Activated CD4-positive, alpha-beta T cell treated with anti-CD3 and anti-CD28 coated beads, Interleukin-2, amount 10 ng/mL, durations not matched to agents 24 days and 14 days (primary cell): ENCODE data around the gene ATR. TPM values are rescaled to one million over a fixed set of nuclear protein-coding genes. Genes with fewer than 3 reads are reported as not detected.

Source experiments
- DNase-seq: peaks from one replicate; pipeline ENCODE4 v3.0.0; 2022
- H3K27ac Mint-ChIP-seq: one replicate; pipeline ENCODE4 v1.8.0; 2022; ENCODE audit warnings: mild to moderate bottlenecking, mixed read lengths
- H3K27me3 Mint-ChIP-seq: one replicate; pipeline ENCODE4 v1.8.0; 2022; ENCODE audit warnings: mixed read lengths
- H3K36me3 Mint-ChIP-seq: one replicate; pipeline ENCODE4 v1.8.0; 2022; ENCODE audit warnings: low read depth, mild to moderate bottlenecking, mixed read lengths
- H3K4me1 Mint-ChIP-seq: one replicate; pipeline ENCODE4 v1.8.0; 2021; ENCODE audit warnings: mixed read lengths
- H3K4me3 Mint-ChIP-seq: one replicate; pipeline ENCODE4 v1.8.0; 2022; ENCODE audit warnings: mild to moderate bottlenecking, moderate library complexity, mixed read lengths
- H3K9me3 Mint-ChIP-seq: one replicate; pipeline ENCODE4 v1.8.0; 2021; ENCODE audit warnings: mixed read lengths
- intact Hi-C: fragments of 100-400 bp; cut with micrococcal nuclease; formaldehyde crosslinking; loops from one replicate; pipeline ENCODE4 v1.15.1; 2023
- total RNA-seq: library from RNA; stranded (reverse); gene quantifications from 2 replicates; pipeline ENCODE4 v1.2.3, GENCODE V29; 2022

ATR gene
- total RNA-seq, 1 donor from 2014 or later, result 35.0 TPM

DNA sequence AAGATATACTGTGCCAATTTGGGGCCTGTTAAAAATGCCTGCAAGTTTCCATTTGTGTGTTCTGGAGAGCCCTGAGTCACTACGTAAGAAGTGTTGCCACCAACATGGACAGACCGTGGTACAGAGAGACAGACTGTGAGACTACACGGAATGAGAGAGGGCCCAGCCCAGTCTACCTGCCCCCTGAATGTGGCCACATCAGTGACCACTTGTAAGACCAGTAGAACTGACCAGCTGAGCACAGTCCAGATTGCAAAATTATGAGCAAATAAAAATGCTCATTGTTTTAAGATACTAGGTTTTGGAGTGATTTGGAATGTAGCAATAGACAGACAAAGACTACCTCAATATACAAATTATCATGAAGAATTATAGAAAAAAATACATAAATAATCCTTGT, 42.0 kb downstream of the ATR start:
- no peak overlapping the region for H3K4me3 Mint-ChIP-seq
- H3K36me3 Mint-ChIP-seq, result peaks cover 49% of the 10 kb centered on the region
- H3K9me3 Mint-ChIP-seq, result peaks cover 9% of the 10 kb centered on the region
- intact Hi-C loops, result no loop called here
- no peak for DNase-seq
- no peaks in the 10 kb centered on the region for H3K27me3 Mint-ChIP-seq
- H3K4me1 Mint-ChIP-seq, result no peaks in the 10 kb centered on the region
- no peak overlapping the region for H3K27ac Mint-ChIP-seq

DNA sequence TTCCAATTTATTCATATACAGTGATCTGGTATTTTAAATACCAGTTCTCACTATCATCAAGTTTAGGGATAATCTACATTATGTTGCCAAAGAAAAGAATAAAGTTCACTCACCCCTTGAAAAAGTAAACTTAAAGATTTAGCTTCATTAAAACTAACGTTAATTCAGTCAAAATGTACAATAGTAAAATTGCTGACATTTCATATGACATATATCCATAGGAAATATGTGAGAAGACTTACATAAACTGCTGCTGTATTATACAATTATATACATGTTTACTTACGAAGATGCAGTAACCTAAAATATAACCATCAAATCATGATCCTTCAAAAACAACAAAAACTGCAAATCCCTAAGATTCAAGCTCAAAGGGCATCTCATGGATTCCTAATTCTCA, 44.0 kb downstream of the ATR start:
- intact Hi-C loops, result no loop called here
- Mint-ChIP-seq H3K27me3 (no peaks in the 10 kb centered on the region), H3K36me3 (peaks cover 55% of the 10 kb centered on the region), H3K27ac (no peak overlapping the region), H3K9me3 (peaks cover 9% of the 10 kb centered on the region), H3K4me3 (no peak overlapping the region), H3K4me1 (peaks cover 9% of the 10 kb centered on the region)
- DNase-seq, result no peak

DNA sequence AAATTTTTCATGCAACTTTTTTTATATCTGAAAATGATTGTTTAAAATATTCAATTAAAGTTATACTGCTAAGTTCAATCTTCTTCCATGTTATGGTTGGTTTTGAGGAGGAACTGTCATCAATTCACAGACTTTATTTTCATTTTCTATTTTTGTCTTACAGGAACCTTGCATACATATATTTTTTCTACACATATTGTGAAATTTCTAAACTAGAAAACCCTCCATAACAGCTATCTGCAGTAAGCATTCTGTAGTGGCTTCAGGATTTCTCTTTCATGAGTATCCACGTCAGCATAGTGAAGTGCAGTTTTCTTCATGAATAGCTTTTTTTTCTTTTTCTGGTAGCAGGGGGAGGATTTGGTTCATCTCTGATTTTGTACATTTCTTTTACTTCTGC, 48.2 kb downstream of the ATR start:
- Mint-ChIP-seq H3K4me3 (no peak overlapping the region), H3K4me1 (peaks cover 9% of the 10 kb centered on the region), H3K27ac (no peak overlapping the region), H3K27me3 (no peaks in the 10 kb centered on the region), H3K36me3 (peaks cover 42% of the 10 kb centered on the region), H3K9me3 (peaks cover 9% of the 10 kb centered on the region)
- DNase-seq, result no peak
- intact Hi-C loops, result no loop called here

DNA sequence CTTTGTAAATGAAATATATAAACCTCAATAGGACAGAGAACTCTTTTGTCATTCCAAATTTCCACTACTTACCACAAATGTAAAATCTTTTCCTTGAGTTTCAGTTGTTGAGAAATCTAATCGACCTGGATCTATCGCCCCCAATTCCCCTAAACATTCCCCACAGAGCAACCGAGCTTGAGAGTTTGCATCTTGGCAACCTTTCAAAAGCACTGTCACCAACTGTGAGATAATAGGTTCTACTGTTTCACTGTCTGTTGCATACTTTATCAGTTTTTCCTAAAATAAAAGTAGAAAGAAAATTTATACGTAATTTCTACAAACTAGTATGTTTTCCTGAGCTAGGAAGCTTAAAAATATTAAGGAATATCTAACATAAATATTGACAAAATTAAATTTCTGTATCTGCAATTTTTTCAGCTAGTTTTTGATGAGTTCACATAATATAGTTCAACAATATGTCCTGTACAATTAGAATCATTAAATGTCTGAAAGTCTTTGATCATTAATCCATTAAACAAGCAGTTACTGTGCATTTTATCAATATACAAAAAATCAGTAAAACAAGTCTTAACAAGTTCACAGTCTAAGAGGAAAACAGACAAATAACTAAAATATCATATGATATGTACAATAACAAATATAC, 54.5 kb downstream of the ATR start:
- peaks cover 23% of the 10 kb centered on the region for H3K36me3 Mint-ChIP-seq

DNA sequence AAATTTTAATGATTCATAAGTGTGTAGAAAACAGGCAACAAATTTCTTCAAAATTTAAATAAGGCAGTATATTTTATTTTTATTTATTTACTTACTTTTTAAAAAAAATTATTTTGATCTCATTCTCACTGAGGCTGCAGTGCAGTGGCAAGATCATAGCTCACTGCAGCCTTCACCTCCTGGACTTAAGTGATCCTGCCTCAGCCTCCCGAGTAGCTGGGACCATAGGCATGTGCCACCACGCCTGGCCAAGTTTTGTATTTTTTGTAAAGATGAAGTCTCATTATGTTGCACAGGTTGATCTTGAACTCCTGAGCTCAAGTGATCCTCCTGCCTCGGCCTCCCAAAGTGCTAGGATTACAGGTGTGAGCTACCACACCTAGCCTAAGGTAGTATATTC, 69.5 kb downstream of the ATR start:
- intact Hi-C loops, result no loop called here
- H3K9me3 Mint-ChIP-seq, result no peaks in the 10 kb centered on the region
- H3K27me3 Mint-ChIP-seq, result no peaks in the 10 kb centered on the region
- H3K27ac Mint-ChIP-seq, result peak overlapping the region; percentile 90
- H3K4me1 Mint-ChIP-seq, result peaks cover 16% of the 10 kb centered on the region
- peak; percentile 65 for DNase-seq
- H3K4me3 Mint-ChIP-seq, result peak overlapping the region; percentile 81
- peaks cover 36% of the 10 kb centered on the region for H3K36me3 Mint-ChIP-seq

More for the DNA sequence above, 54.5 kb downstream of the ATR start:
- Mint-ChIP-seq H3K27me3 (no peaks in the 10 kb centered on the region), H3K27ac (no peak overlapping the region), H3K4me1 (no peaks in the 10 kb centered on the region), H3K9me3 (no peaks in the 10 kb centered on the region), H3K4me3 (no peak overlapping the region)
- intact Hi-C loops, result no loop called here
- no peak for DNase-seq

DNA sequence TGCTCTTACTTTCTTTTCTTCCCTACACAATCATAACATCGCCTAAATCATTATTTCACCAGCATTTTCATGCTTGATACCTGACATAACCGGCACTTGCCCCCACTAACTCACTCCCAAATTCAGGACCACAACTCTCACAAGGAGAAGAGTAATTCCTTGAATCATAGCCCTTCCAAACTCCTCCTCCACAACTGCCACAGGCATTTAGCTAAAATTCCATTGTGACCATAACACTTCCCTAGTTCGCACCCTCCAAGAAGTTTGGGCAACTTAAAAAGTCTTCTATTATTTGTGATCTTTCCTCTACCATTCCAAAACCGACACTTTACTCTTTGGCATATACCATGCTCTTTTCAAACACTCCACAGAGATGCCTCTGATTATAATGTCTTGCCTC, 71.3 kb downstream of the ATR start:
- no peak for DNase-seq
- Mint-ChIP-seq H3K9me3 (no peaks in the 10 kb centered on the region), H3K27ac (no peak overlapping the region), H3K36me3 (peaks cover 43% of the 10 kb centered on the region), H3K4me1 (peaks cover 16% of the 10 kb centered on the region), H3K4me3 (no peak overlapping the region), H3K27me3 (no peaks in the 10 kb centered on the region)
- intact Hi-C loops, result no loop called here

DNA sequence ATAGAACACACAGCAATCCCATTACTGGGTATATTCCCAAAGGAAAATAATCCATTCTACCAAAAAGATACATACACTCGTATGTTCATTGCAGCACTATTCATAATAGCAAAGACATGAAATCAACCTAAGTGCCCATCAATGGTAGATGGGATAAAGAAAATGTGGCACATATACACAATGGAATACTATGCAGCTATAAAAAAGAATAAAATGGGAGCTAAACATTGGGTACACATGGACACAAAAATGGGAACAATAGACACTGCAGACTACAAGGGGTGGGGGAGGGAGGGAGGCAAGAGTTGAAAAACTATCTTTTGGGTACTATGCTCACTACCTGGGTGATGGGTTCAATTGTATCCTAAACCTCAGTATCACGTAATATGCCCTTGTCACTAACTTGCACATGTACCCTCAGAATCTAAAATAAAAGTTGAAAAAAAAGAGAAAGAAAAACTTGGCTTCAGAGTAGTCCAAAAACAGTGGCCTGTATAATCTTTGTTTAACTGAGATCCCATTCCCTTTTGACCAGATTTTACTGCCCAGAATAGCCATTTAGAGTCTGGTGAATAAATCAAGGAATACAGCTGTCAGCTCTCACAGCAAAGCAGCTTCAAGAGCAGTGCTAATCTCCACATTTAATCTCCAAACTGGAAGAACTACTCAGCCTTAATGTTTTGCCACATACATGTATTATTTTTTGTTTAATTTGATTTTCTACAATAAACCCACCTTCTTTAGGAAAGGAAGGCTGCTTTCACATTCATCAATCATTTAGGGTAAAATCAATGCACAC, 76.1 kb downstream of the ATR start:
- Mint-ChIP-seq H3K36me3 (peaks cover 60% of the 10 kb centered on the region), H3K9me3 (no peaks in the 10 kb centered on the region), H3K27ac (no peak overlapping the region), H3K4me1 (peaks cover 20% of the 10 kb centered on the region), H3K27me3 (no peaks in the 10 kb centered on the region), H3K4me3 (no peak overlapping the region)
- peak; percentile 40 for DNase-seq
- intact Hi-C loops, result no loop called here

DNA sequence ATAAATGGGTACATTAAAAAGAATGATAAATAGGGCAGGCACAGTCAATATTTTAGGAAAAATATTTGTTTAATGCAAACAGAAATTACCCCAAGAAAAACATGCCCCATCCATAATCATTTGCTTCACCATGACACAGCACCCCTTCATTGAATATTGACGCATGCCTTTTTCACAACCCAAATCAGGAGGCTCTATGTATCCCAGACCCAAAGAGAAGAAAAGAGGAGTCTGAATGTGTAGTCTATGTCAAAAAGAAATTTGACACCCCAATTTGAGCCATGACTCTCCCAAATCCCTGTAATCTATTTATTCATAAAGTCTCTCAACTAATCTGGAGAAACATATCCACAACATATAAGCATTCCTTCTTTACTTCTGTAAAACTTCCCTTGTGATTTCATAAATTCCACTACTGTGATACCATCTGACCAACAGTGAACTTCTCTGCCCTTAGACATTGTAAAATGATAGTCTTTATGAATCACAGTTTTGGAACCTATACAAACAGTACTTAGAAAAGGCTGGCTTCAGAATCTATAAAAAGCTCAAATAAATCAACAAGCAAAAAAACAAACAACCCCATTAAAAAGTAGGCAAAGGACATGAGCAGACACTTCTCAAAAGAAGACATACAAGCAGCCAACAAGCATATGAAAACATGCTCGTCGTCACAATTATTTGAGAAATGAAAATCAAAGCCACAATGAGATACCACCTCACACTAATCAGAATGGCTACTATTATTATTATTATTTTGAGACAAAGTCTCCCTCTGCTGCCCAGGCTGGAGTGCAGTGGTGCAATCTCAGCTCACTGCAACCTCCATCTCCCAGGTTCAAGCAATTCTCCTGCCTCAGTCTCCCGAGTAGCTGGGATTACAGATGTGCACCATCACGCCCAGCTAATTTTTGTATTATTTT, 77.3 kb downstream of the ATR start:
- Mint-ChIP-seq H3K9me3 (no peaks in the 10 kb centered on the region), H3K27ac (peak overlapping the region; percentile 9), H3K4me3 (no peak overlapping the region), H3K27me3 (no peaks in the 10 kb centered on the region), H3K36me3 (peaks cover 59% of the 10 kb centered on the region), H3K4me1 (peaks cover 11% of the 10 kb centered on the region)
- intact Hi-C loops, result no loop called here
- DNase-seq, result peak; percentile 17

DNA sequence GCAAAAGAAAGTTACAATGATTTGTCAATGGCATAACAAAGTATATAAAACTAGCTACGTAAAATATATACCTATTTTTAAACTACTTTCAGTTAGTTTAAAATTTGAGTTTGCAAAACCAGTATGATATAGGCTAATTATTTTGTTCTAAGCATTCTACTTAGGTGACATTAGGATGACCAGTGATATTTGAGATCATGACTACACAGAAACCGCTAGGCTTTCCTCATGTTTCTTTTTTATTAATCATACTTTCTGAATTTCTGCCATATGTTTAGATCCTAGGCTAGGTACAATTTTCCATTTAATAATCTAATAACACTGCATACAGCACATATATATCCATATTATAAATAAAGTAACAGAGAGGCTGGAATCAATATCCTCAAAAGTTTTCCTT, 78.3 kb downstream of the ATR start:
- Mint-ChIP-seq H3K27ac (no peak overlapping the region), H3K27me3 (no peaks in the 10 kb centered on the region), H3K36me3 (peaks cover 59% of the 10 kb centered on the region), H3K4me3 (no peak overlapping the region), H3K9me3 (no peaks in the 10 kb centered on the region), H3K4me1 (peaks cover 9% of the 10 kb centered on the region)
- intact Hi-C loops, result no loop called here
- DNase-seq, result no peak

DNA sequence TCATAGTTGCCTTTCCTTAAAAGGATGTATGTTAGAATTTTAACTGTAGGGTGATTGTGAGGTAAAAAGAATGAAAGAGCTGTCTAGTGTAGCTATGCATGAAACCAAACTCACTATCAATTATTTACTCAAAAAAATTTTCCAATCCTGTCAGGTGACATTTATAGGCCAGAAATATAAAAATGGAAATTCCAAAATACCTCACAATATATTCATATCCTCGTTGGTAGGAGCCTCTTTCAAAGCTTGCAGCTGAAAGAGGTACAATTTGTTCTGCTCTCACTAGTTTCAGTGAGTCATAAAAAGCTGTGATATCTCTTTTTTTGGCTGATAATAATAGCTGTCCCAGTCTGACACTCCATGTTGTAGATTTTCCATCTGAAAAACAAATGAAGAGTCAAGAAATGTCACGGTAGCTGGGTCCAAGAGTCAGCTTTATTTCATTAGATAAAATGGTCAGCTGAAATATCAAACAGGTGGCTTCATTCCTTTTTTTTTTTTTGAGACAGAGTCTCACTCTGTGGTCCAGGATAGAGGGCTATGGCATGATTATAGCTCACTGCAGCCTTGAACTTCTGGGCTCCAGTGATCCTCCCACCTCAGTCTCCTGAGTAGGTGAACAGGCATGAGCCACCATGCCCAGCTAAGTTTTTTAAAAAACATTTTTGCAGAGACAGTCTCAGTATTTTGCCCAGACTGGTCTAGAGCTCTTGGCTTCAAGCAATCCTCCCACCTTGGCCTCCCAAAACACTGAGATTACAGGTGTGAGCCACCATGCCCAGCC, 79.9 kb downstream of the ATR start:
- Mint-ChIP-seq H3K27me3 (no peaks in the 10 kb centered on the region), H3K36me3 (peaks cover 63% of the 10 kb centered on the region), H3K4me1 (peaks cover 9% of the 10 kb centered on the region), H3K4me3 (no peak overlapping the region), H3K27ac (peak overlapping the region; percentile 53), H3K9me3 (no peaks in the 10 kb centered on the region)
- intact Hi-C loops, result loop anchor here (1.0 to 2.0 kb wide), 2 partner anchors 10 to 52 kb away; no protein-coding TSS in a partner anchor
- DNase-seq, result no peak

DNA sequence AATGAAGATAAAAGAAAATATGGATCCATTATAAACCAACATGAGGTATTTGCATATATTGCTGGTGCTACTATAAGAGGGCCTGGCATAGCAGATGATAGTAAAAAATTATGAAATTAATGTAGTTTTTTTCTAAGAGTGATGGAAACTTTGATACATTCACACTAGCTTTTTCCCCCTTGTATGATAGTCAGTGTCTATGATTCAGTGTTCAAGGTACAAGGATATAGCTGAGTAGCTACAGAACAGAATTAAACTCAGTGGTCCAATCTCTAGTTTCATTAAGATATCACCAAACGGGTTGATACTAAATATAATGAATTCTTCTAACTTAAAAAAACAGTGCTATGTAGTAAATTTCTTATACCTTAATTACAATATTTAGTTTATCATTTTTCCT, 80.8 kb downstream of the ATR start:
- Mint-ChIP-seq H3K9me3 (no peaks in the 10 kb centered on the region), H3K27me3 (no peaks in the 10 kb centered on the region), H3K36me3 (peaks cover 63% of the 10 kb centered on the region), H3K4me1 (peaks cover 9% of the 10 kb centered on the region), H3K27ac (peak overlapping the region; percentile 41), H3K4me3 (no peak overlapping the region)
- DNase-seq, result no peak
- intact Hi-C loops, result loop anchor here (1.0 to 2.0 kb wide), 2 partner anchors 11 to 51 kb away; no protein-coding TSS in a partner anchor

DNA sequence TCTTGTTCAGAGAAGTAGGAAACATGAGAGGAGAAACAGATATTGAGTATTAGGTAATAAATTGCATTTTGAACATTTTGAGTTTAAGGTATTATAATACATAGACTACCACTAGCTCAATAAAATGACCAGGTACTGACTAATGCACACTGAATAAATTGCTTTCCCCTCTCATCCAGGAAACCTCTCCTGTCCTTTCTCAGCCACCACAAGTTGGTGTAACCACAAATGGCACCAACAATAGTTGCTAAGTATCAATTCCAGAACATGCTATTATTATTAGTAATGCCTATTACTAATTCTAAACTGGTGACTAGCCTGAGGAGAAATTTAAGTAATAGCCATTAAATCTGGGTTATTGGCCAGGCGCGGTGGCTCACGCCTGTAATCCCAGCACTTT, 83.4 kb downstream of the ATR start:
- no peaks in the 10 kb centered on the region for H3K9me3 Mint-ChIP-seq
- intact Hi-C loops, result no loop called here
- H3K27ac Mint-ChIP-seq, result no peak overlapping the region
- DNase-seq, result no peak
- H3K4me3 Mint-ChIP-seq, result no peak overlapping the region
- no peaks in the 10 kb centered on the region for H3K27me3 Mint-ChIP-seq
- H3K36me3 Mint-ChIP-seq, result peaks cover 65% of the 10 kb centered on the region
- H3K4me1 Mint-ChIP-seq, result peaks cover 5% of the 10 kb centered on the region

DNA sequence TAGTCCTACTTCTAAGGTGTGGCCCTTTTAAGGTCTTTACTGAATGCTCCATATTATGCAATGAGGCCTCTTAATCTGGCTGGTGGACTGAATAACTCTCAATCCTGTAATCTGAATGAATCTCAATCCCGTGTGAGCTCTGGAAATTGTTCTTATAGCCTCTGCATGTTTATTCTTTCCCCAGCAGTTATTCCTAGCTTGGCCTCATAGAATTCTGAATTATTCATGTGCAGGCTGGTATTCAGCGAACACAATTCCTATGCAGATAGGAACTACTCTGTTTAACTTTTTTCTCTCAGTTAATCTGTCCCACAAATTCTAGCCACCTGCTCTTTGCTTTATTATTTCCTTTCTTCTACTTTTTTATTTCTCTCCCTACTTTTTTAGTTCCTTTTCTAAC, 86.3 kb downstream of the ATR start:
- peaks cover 1% of the 10 kb centered on the region for H3K4me1 Mint-ChIP-seq
- H3K9me3 Mint-ChIP-seq, result no peaks in the 10 kb centered on the region
- no peak for DNase-seq
- no peak overlapping the region for H3K4me3 Mint-ChIP-seq
- H3K27me3 Mint-ChIP-seq, result no peaks in the 10 kb centered on the region
- no peak overlapping the region for H3K27ac Mint-ChIP-seq
- peaks cover 70% of the 10 kb centered on the region for H3K36me3 Mint-ChIP-seq
- intact Hi-C loops, result no loop called here
